ENCODE results near the gene EFTUD2. TPM values are rescaled to one million over a fixed set of nuclear protein-coding genes. Genes with fewer than 3 reads are reported as not detected.

The EFTUD2 gene
- total and polyA plus RNA-seq, 2 of the 8 experiments (the other 6 are each of a cell fraction or from before 2014, with no cell fraction given) = 118 to 195 TPM

DNA sequence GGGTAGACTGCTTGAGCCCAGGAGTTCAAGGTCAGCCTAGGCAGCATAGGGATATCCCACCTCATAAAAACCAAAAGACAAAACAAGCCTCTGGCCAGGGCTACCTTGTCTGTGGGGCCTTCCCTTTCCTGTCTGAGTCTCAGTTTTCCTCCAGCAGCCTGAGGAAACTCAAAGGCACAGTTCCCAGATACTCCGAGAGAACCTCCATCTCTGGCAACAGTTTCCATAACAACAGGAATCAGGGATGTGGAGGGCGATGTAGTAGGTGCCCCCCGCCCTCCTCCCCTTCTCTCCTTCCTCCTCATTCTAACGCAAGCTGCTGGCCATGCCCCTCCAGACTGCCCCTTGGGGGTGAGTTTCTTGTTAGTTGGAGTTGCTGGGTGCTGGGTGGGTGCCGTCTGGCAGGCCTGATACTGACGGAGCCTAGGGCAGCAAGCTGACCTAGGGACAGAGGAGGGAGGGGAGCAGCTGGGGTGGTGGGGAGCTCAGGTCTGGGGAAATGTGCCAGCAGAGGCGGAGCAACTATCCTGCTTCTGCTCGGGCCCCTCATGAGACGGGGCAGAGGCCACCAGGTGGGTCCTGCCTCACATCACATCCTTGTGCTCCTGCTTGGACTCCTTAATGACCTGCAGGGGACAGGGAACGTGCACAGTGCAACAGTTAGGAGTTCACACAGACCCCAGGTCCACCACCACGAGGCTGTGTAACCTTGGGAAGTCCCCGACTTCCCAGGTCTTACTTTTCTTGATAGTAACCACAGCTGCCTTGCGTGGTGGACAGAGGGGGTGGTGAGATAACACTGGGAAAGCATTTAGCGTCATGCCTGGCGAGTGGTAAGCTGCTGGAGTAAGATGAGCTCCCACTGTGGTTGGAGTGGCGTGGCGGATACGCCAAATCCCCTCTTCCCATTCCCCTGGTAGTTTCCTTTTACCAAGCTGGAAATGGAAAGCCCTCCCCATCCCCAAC, 7.8 kb upstream of the EFTUD2 start:
- Histone ChIP-seq H2BK12ac (ENCODE audit: low read depth, low read length) (no peak overlapping the region), H2BK15ac (ENCODE audit: low read length) (no peak overlapping the region), H3K4ac (replicated peaks; ENCODE audit: insufficient read length, low read depth, low read length) (no peak overlapping the region), H3K4me2 (ENCODE audit: insufficient read depth in 1 of 2, low read depth in 2 of 2, low read length in 2 of 2) (no peak overlapping the region), H3K14ac (ENCODE audit: insufficient read length) (no peak overlapping the region), H3K9ac (replicated peaks in 1 of 4; ENCODE audit: extremely low read depth in 1 of 4, low read depth in 3 of 4, low read length in 3 of 4) (no peak overlapping the region), H4K5ac (ENCODE audit: insufficient read length, low read depth, low read length) (no peak overlapping the region), H3K36me3 (ENCODE audit: control insufficient read depth in 2 of 4, insufficient read depth in 4 of 4, low read length in 3 of 4) (no peaks in the 10 kb centered on the region), H3K27ac (ENCODE audit: low read depth, low read length) (no peak overlapping the region), H4K91ac (replicated peaks; ENCODE audit: insufficient read length, low read length) (no peak overlapping the region), H2AK5ac (ENCODE audit: low read depth, low read length) (0 out of 2 replicates have a peak overlapping the region, but pooled peaks have one; percentile 48), H3K4me3 (ENCODE audit: extremely low read depth in 1 of 4, insufficient read depth in 2 of 4, low read depth in 3 of 4, low read length in 4 of 4) (no peak overlapping the region), H2BK5ac (ENCODE audit: low read depth, low read length) (no peak overlapping the region), H2AFZ (ENCODE audit: low read length) (no peak overlapping the region), H3K23me2 (ENCODE audit: low read depth, low read length) (peaks cover 6% of the 10 kb centered on the region), H3K18ac (ENCODE audit: extremely low read depth, low read length) (no peak overlapping the region), H4K20me1 (replicated peaks in 1 of 2; ENCODE audit: control insufficient read depth in 1 of 2, insufficient read depth in 2 of 2, low read length in 2 of 2) (no peaks in the 10 kb centered on the region), H2BK120ac (replicated peaks; ENCODE audit: low read depth, low read length) (no peak overlapping the region), H4K8ac (ENCODE audit: extremely low read depth, insufficient read depth, low read length) (0 out of 2 replicates have a peak overlapping the region, but pooled peaks have one; percentile 26), H2BK20ac (ENCODE audit: low read length) (peak overlapping the region; percentile 34; the same call in 1 of the 2 replicates), H3K27me3 (replicated peaks in 1 of 4; ENCODE audit: control insufficient read depth in 3 of 4, extremely low read depth in 1 of 4, insufficient read depth in 3 of 4, low read length in 3 of 4) (peaks cover 0 to 10% (median 7%) of the 10 kb centered on the region in 4 experiments; a peak in 5 of 7 replicates), H3K56ac (replicated peaks; ENCODE audit: insufficient read length, low read depth, low read length) (no peak overlapping the region), H3K9me3 (ENCODE audit: insufficient read depth in 2 of 2, low read depth in 1 of 2, low read length in 1 of 2) (no peaks in the 10 kb centered on the region), H3K79me1 (ENCODE audit: low read depth, low read length) (no peaks in the 10 kb centered on the region), H3K23ac (ENCODE audit: insufficient read length) (no peak overlapping the region), H3K79me2 (ENCODE audit: control insufficient read depth in 1 of 2, insufficient read depth in 2 of 2, low read length in 2 of 2) (no peaks in the 10 kb centered on the region), H3K4me1 (replicated peaks in 1 of 4; ENCODE audit: control insufficient read depth in 3 of 4, insufficient read depth in 4 of 4, low read length in 3 of 4) (peaks cover 0 to 11% (median 5%) of the 10 kb centered on the region in 4 experiments; a peak in 6 of 7 replicates)
- FAIRE-seq (no peak), DNase-seq (ENCODE audit: low read depth in 1 of 2, low spot score in 2 of 2) (no peak)
- ChIA-PET POLR2A (ENCODE audit: partially characterized antibody) (interaction anchor here (0.6 to 1.5 kb wide), 4 partner anchors 8 to 133 kb away, joined by 3 to 5 read pairs (median 3); no protein-coding TSS in a partner anchor), CTCF (ENCODE audit: partially characterized antibody) (interaction anchor here (0.5 to 8.4 kb wide), 6 partner anchors 12 to 193 kb away, joined by 3 to 83 read pairs (median 4); no protein-coding TSS in a partner anchor)
- 87% methylated on average over 17 of the region's 18 CpGs; no CpG with 5 or more reads in 1 of the 2 experiments for WGBS, 2 experiments (ENCODE audit: extremely low coverage in 1 of 2, insufficient coverage in 1 of 2, insufficient read length in 1 of 2, insufficient replicate concordance in 2 of 2, low coverage in 1 of 2, low lambda C conversion rate in 2 of 2, missing lambda C conversion rate in 1 of 2)
- TF ChIP-seq SP4 (IDR thresholded peaks at IDR 0.05; ENCODE audit: low read length) = no peak
- TF ChIP-seq, protein P1, sequence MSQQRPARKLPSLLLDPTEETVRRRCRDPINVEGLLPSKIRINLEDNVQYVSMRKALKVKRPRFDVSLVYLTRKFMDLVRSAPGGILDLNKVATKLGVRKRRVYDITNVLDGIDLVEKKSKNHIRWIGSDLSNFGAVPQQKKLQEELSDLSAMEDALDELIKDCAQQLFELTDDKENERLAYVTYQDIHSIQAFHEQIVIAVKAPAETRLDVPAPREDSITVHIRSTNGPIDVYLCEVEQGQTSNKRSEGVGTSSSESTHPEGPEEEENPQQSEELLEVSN (IDR thresholded peaks at IDR 0.05) = no peak
